Hepatocyte (in vitro differentiated cells): ENCODE measurements around the gene TMC8. TPM values are rescaled to one million over a fixed set of nuclear protein-coding genes. Genes with fewer than 3 reads are reported as not detected.

ENCODE experiments used
- DNase-seq: peaks from one replicate; pipeline ENCODE4 v3.0.0-alpha.2; 2016; ENCODE audit warnings: low spot score
- H2AFZ ChIP-seq: fragments of 200-600 bp; sonication (generic); 2 replicates; pipeline ENCODE4 v1.6.0; 2016; ENCODE audit warnings: antibody characterized with exemption, mild to moderate bottlenecking
- H3K27ac ChIP-seq: fragments of 200-600 bp; sonication (generic); 2 replicates; pipeline ENCODE4 v1.5.1; 2016; ENCODE audit warnings: mild to moderate bottlenecking
- H3K27me3 ChIP-seq: fragments of 200-600 bp; sonication (generic); 2 replicates; pipeline ENCODE4 v1.6.1; 2016
- H3K36me3 ChIP-seq: fragments of 200-600 bp; sonication (generic); replicated peaks from 2 replicates; pipeline ENCODE4 v1.5.1; 2016; ENCODE audit warnings: low read depth; ENCODE audit not compliant: insufficient read depth
- H3K4me1 ChIP-seq: fragments of 200-600 bp; sonication (generic); 2 replicates; pipeline ENCODE4 v1.5.1; 2016; ENCODE audit warnings: mild to moderate bottlenecking, moderate library complexity; ENCODE audit not compliant: insufficient read depth
- H3K4me2 ChIP-seq: fragments of 200-600 bp; sonication (generic); 2 replicates; pipeline ENCODE4 v1.6.0; 2016
- H3K4me3 ChIP-seq: fragments of 200-600 bp; sonication (generic); 2 replicates; pipeline ENCODE4 v1.5.1; 2016; ENCODE audit warnings: mild to moderate bottlenecking
- H3K79me2 ChIP-seq: fragments of 200-600 bp; sonication (generic); 2 replicates; pipeline ENCODE4 v1.6.0; 2017; ENCODE audit warnings: mild to moderate bottlenecking
- H3K9me2 ChIP-seq: fragments of 200-600 bp; sonication (generic); replicated peaks from 2 replicates; pipeline ENCODE4 v1.6.0; 2017; ENCODE audit warnings: mild to moderate bottlenecking; ENCODE audit not compliant: insufficient read depth
- H3K9me3 ChIP-seq: fragments of 200-600 bp; sonication (generic); 2 replicates; pipeline ENCODE4 v1.5.1; 2016; ENCODE audit warnings: low read depth, mild to moderate bottlenecking
- H4K20me1 ChIP-seq: fragments of 200-600 bp; sonication (generic); 2 replicates; pipeline ENCODE4 v1.6.0; 2016; ENCODE audit warnings: mild to moderate bottlenecking; ENCODE audit not compliant: insufficient read depth, poor library complexity, severe bottlenecking
- CTCF ChIP-seq: fragments of 200-600 bp; sonication (generic); IDR thresholded peaks from 2 replicates; pipeline ENCODE4 v1.5.1; 2016; ENCODE audit warnings: antibody characterized with exemption, mild to moderate bottlenecking; ENCODE audit not compliant: poor library complexity
- EZH2 ChIP-seq: fragments of 200-600 bp; sonication (generic); IDR thresholded peaks from 2 replicates; pipeline ENCODE4 v1.6.1; 2016; ENCODE audit warnings: antibody characterized with exemption, mild to moderate bottlenecking, borderline replicate concordance
- EZH2phosphoT487 ChIP-seq: fragments of 200-600 bp; sonication (generic); IDR thresholded peaks from one replicate; pipeline ENCODE4 v1.6.1; 2018; ENCODE audit warnings: antibody characterized with exemption, mild to moderate bottlenecking, low read depth, moderate library complexity; ENCODE audit not compliant: unreplicated experiment, severe bottlenecking
- WGBS: methylation state at CpG from one replicate; pipeline ENCODE4 v1.1.6; 2016; ENCODE audit warnings: low lambda C conversion rate; ENCODE audit errors: missing lambda C conversion rate; 5-methylcytosine and 5-hydroxymethylcytosine counted together
- polyA plus RNA-seq: library from polyadenylated mRNA; unstranded; fragments of >200 nt; fragmentation: Nextera tagmentation; extraction: Ambion mirVana; gene quantifications from 2 replicates; pipeline ENCODE4 v1.2.1, GENCODE V29; 2016
- total RNA-seq: library from RNA; depleted of rRNA; stranded (reverse); fragments of >200 nt; gene quantifications from 2 replicates; pipeline ENCODE4 v1.2.3, GENCODE V29; 2014

Gene TMC8
- total and polyA plus RNA-seq, 2 experiments from 2014 or later = 0.07 to 1.2 TPM

- Histone ChIP-seq H3K4me3 (peak overlapping the region; percentile 95), H3K36me3 (no peaks in the 10 kb centered on the region), H3K9me2 (no peaks in the 10 kb centered on the region), H3K9me3 (no peaks in the 10 kb centered on the region), H2AFZ (peak overlapping the region; percentile 93), H3K4me1 (peaks cover 23% of the 10 kb centered on the region), H3K4me2 (peak overlapping the region; percentile 100), H3K27me3 (peaks cover 11% of the 10 kb centered on the region), H4K20me1 (no peaks in the 10 kb centered on the region), H3K79me2 (peaks cover 3% of the 10 kb centered on the region), H3K27ac (peak overlapping the region; percentile 93)
- WGBS = 2% methylated on average over 22 of the region's 39 CpGs
- peak; percentile 72 for DNase-seq
- TF ChIP-seq EZH2phosphoT487 = no peak
- TF ChIP-seq CTCF = no peak
- no peak for TF ChIP-seq EZH2
Measured at GRCh38 chr17:78127888-78128550, 2.6 kb upstream of the TMC8 start.

DNA sequence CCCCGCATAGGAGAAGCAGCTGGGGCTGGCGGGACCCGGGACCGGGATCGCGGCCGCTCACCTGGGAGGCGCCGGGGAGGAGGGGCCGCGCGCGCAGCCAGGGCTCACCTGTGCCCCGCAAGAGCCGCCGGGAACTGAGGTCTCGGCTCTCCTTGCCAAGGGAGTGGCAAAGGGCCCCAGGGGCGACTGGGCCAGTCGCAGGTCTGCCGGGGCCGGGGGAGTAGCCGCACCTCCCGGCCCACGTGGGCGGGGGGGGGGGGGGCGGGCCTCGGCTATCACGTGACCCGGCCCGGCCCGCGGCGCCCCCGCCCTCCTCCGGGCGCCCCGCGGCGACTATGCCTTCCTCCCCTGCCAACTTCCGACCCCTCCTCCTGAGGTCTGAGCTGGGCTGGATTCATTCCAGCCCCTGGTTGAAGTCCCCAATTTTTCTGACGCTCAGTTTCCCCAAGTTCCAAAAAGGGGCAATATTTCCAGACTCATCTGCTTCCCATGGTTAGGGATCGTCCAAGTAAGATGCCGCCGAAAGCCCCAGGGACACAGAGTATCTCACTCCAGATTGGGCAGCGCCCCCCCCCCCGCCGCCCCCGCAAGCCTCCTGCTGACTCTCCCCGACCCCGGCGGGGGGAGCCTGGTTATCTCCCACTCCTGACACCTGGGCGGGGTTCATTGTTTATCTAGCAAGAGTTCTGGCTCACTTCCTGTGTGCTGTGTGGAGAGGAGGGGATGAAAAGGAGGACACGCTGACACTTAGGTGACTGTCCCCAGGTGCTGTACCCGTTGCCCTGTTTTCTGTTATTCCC lies 1.8 kb upstream of the TMC8 start, which contains the start of gene TMC6:
Gene TMC6 (minus strand): TSS at position 205 of the 800 bp plus-strand sequence. CDS start 1,923 bp downstream, outside the sequence.
- peak within 1 kb of the TSS; percentile 93 for H3K27ac ChIP-seq
- peaks cover 3% of the 10 kb centered on the region for H3K79me2 ChIP-seq
- no peaks in the 10 kb centered on the region for H3K9me3 ChIP-seq
- peak within 1 kb of the TSS; percentile 93 for H2AFZ ChIP-seq
- peak; percentile 81 for DNase-seq
- H4K20me1 ChIP-seq = no peaks in the 10 kb centered on the region
- no peaks in the 10 kb centered on the region for H3K36me3 ChIP-seq
- peaks cover 11% of the 10 kb centered on the region for H3K27me3 ChIP-seq
- TF ChIP-seq EZH2phosphoT487 (no peak), EZH2 (no peak), CTCF (no peak)
- peak within 1 kb of the TSS; percentile 100 for H3K4me2 ChIP-seq
- H3K4me3 ChIP-seq = peak within 1 kb of the TSS; percentile 95
- no peaks in the 10 kb centered on the region for H3K9me2 ChIP-seq
- 3% methylated on average over 27 of the region's 54 CpGs for WGBS
- H3K4me1 ChIP-seq = peaks cover 23% of the 10 kb centered on the region

- no peaks in the 10 kb centered on the region for H3K9me2 ChIP-seq
- TF ChIP-seq EZH2 (no peak), EZH2phosphoT487 (no peak), CTCF (no peak)
- H3K4me3 ChIP-seq = no peak overlapping the region
- no peaks in the 10 kb centered on the region for H4K20me1 ChIP-seq
- H3K79me2 ChIP-seq = peaks cover 3% of the 10 kb centered on the region
- DNase-seq = no peak
- H3K27ac ChIP-seq = peak overlapping the region; percentile 52
- H3K9me3 ChIP-seq = no peaks in the 10 kb centered on the region
- H3K36me3 ChIP-seq = no peaks in the 10 kb centered on the region
- H2AFZ ChIP-seq = no peak overlapping the region
- 94% methylated on average over 4 of the region's 4 CpGs for WGBS
- H3K4me2 ChIP-seq = peak overlapping the region; percentile 100
- H3K4me1 ChIP-seq = peaks cover 23% of the 10 kb centered on the region
- peaks cover 11% of the 10 kb centered on the region for H3K27me3 ChIP-seq
Measured at GRCh38 chr17:78129351-78130089, 1.1 kb upstream of the TMC8 start.
